GM12892 (cell line): Measurements from ENCODE around the gene CPT1C.
"Not testable (repeated sequence)": the region's sequence is repeated elsewhere in the genome, so short reads cannot be mapped to it uniquely, and the experiment has no call there.

Experiments
- DNase-seq: peaks from one replicate; pipeline ENCODE4 v3.0.0; 2011; ENCODE audit not compliant: insufficient read length
- FAIRE-seq: peaks from 2 replicates; lab custom pipeline; 2011; peaks lifted over from hg19 to GRCh38; lab: Jason Lieb, UNC
- POLR2A ChIP-seq: IDR thresholded peaks from 2 replicates; pipeline ENCODE4 v1.6.1; 2011; ENCODE audit warnings: low read depth, low read length, control low read depth
- POLR2AphosphoS5 ChIP-seq: IDR thresholded peaks from 2 replicates; pipeline ENCODE4 v1.6.1; 2011; ENCODE audit warnings: low read depth, low read length, control low read depth
- TAF1 ChIP-seq: IDR thresholded peaks from 2 replicates; pipeline ENCODE4 v1.6.1; 2011; ENCODE audit warnings: low read depth, mild to moderate bottlenecking, control low read depth, low read length, borderline replicate concordance

Gene CPT1C

GRCh38 chr19:49696865-49697264 is 5.9 kb downstream of the CPT1C start:
- TF ChIP-seq TAF1 (no peak), POLR2AphosphoS5 (no peak), POLR2A (no peak)
- DNase-seq (no peak), FAIRE-seq (no peak)

GRCh38 chr19:49699364-49699763 is 8.4 kb downstream of the CPT1C start:
- DNase-seq (no peak), FAIRE-seq (no peak)
- TF ChIP-seq POLR2A (no peak), POLR2AphosphoS5 (no peak), TAF1 (no peak)

- no peak for FAIRE-seq
- no peak for DNase-seq
- TF ChIP-seq POLR2AphosphoS5 (no peak), POLR2A (no peak), TAF1 (no peak)
These were observed 9.6 kb downstream of the CPT1C start for GRCh38 chr19:49700563-49700962.

- TF ChIP-seq POLR2AphosphoS5, result no peak
- TF ChIP-seq TAF1, result no peak
- TF ChIP-seq POLR2A, result no peak
- FAIRE-seq (no peak), DNase-seq (no peak)
These were observed 10.4 kb downstream of the CPT1C start for GRCh38 chr19:49701271-49701786.

GRCh38 chr19:49704888-49705642 is 14.1 kb downstream of the CPT1C start:
- no peak for DNase-seq
- TF ChIP-seq TAF1 (no peak), POLR2A (no peak), POLR2AphosphoS5 (no peak)
- no peak for FAIRE-seq

- TF ChIP-seq TAF1 (no peak), POLR2AphosphoS5 (no peak), POLR2A (no peak)
- DNase-seq (no peak), FAIRE-seq (no peak)
These were observed 15.0 kb downstream of the CPT1C start for GRCh38 chr19:49705919-49706318.

GRCh38 chr19:49710372-49710951 is 19.5 kb downstream of the CPT1C start:
- no peak for DNase-seq
- TF ChIP-seq POLR2A (no peak), POLR2AphosphoS5 (no peak), TAF1 (no peak)
- FAIRE-seq, result no peak

GRCh38 chr19:49712397-49712859 is 21.5 kb downstream of the CPT1C start:
- TF ChIP-seq POLR2AphosphoS5 (no peak), POLR2A (no peak), TAF1 (no peak)
- DNase-seq (no peak), FAIRE-seq (no peak)

GRCh38 chr19:49713236-49713845 is 22.4 kb downstream of the CPT1C start:
- no peak for TF ChIP-seq POLR2A
- no peak for TF ChIP-seq TAF1
- TF ChIP-seq POLR2AphosphoS5, result no peak
- no peak for FAIRE-seq
- no peak for DNase-seq

- no peak for FAIRE-seq
- no peak for DNase-seq
- TF ChIP-seq POLR2AphosphoS5 (no peak), POLR2A (no peak), TAF1 (no peak)
These were observed 25.2 kb downstream of the CPT1C start for GRCh38 chr19:49716154-49716553.

- FAIRE-seq (no peak), DNase-seq (no peak)
- no peak for TF ChIP-seq TAF1
- TF ChIP-seq POLR2A, result no peak
- no peak for TF ChIP-seq POLR2AphosphoS5
These were observed 27.6 kb downstream of the CPT1C start for GRCh38 chr19:49718511-49718910.

GRCh38 chr19:49718991-49719390 is 28.1 kb downstream of the CPT1C start:
- DNase-seq, result no peak
- no peak for TF ChIP-seq POLR2A
- TF ChIP-seq TAF1, result no peak
- TF ChIP-seq POLR2AphosphoS5, result no peak
- FAIRE-seq, result no peak

GRCh38 chr19:49719420-49719819 is 28.5 kb downstream of the CPT1C start:
- not testable (repeated sequence) for DNase-seq, FAIRE-seq
